ENCODE measurements around the gene MTMR3.

GRCh38 chr22:29840498-29840897 is 42.5 kb upstream of the MTMR3 start:
- TF ChIP-seq, protein P1, sequence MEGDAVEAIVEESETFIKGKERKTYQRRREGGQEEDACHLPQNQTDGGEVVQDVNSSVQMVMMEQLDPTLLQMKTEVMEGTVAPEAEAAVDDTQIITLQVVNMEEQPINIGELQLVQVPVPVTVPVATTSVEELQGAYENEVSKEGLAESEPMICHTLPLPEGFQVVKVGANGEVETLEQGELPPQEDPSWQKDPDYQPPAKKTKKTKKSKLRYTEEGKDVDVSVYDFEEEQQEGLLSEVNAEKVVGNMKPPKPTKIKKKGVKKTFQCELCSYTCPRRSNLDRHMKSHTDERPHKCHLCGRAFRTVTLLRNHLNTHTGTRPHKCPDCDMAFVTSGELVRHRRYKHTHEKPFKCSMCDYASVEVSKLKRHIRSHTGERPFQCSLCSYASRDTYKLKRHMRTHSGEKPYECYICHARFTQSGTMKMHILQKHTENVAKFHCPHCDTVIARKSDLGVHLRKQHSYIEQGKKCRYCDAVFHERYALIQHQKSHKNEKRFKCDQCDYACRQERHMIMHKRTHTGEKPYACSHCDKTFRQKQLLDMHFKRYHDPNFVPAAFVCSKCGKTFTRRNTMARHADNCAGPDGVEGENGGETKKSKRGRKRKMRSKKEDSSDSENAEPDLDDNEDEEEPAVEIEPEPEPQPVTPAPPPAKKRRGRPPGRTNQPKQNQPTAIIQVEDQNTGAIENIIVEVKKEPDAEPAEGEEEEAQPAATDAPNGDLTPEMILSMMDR (IDR thresholded peaks at IDR 0.05; ENCODE audit: low read length): no peak
- no peak for TF ChIP-seq EZH2phosphoT487 (IDR thresholded peaks at IDR 0.05; ENCODE audit: low read length)

Data from MM.1S (cell line).